ENCODE data around the gene GPR87.

GPR87 gene, protein sequence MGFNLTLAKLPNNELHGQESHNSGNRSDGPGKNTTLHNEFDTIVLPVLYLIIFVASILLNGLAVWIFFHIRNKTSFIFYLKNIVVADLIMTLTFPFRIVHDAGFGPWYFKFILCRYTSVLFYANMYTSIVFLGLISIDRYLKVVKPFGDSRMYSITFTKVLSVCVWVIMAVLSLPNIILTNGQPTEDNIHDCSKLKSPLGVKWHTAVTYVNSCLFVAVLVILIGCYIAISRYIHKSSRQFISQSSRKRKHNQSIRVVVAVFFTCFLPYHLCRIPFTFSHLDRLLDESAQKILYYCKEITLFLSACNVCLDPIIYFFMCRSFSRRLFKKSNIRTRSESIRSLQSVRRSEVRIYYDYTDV

DNA sequence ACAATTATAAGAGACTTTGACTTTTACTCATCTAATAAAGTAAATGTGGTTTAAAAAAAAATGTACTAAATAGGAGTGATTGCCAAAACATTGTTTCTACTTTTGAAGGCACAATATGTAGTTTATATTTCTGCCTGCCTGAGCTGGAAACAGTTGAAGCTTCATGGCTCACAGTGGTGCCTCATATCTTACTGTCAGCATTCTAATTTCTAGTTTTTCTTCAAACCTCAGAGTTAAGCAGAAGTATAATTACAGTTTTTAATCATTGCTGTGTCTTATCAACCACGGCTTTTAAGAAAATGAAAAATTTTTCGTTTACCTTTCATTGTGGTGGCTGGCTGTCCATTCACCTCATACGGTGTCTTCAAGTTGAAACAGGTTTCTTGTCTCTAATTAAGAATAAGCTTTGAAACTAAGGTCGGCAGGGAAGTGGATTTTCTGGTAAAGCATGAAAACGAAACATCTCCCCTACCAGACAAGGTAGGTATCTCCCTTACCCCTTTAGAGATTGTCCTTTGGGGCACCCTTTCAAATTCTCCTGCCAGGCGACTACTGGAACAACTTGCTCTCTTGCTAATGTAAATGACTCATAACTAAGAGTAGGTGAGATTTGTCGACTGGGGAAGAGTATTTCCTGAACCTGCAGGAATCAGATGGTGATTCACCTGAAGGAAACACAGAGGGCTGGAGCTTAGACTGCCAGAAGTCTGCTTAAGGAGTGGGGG, at the start of gene GPR87:
TSS of gene GPR87 (minus strand) at position 554 of the 725 bp plus-strand sequence. CDS start 16,720 bp downstream, outside the sequence.
- no peak for DNase-seq

DNA sequence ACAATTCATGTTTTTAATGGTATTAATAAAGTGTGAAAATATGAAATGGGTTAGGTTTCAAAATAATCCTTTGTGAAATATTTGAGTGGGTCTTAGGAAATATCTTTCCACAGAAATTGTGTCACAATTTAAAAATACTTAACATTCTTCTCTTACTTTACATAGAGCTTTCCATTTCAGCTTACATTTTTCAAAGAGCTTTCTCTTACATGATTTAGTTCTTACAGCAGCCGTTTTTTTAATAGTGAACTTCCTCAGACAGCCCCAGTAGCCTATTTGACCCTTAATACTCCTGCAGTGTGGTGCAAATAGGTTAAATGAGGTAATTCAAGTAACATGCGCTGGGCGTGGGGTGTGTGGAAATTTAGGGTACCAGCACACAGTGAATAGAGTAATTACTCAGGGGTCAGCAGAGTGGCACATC, 46.1 kb upstream of the GPR87 start:
- no peak for DNase-seq

DNA sequence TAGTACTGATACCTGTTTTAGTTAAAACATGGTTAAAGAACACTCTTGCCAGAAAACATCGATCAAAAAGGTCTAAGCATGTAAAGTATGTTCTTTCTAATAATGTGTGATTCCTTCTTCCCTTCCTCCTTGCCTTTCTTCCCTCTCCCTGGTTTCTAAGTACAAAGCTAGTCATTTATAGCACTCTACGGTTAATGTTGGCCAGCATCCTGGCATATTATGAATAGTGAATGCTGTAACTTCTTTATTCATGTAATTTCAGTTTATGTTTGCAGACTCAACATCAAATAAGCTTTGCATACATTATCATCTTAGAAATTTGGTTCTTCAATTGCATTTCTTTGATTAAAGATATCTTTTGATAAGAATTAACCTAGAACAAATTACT, 40.8 kb upstream of the GPR87 start:
- DNase-seq, result no peak

DNA sequence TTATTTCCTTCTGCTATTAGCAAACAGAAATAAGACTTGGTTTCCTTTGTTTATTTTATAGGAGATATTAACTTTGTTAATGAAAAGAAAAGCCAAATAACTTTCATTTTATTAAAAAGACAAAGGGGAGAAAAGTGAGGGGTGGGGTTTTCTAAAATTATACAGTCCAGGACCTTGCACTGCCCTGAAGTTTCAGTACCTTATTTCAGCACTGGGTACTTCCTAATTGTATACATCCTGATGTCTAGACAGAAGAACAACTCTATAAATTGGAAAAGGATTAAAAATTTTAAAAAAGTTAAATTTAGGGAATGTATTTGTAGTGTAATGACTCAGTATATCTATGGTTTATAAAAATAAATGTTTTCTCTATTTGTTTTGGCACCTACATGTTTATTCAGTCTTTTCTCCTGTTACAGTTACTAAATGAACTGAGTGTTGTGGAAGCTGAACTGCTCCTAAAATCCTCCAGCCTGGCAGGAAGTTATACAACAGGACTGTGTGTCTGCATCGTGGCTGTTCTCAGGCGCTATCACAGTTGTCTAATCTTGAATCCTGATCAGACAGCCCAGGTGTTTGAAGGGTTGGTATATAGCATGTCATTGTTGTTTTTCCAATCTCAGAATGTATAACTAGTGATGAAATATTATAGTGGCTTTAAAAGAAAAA, 40.3 kb upstream of the GPR87 start:
- no peak for DNase-seq

DNA sequence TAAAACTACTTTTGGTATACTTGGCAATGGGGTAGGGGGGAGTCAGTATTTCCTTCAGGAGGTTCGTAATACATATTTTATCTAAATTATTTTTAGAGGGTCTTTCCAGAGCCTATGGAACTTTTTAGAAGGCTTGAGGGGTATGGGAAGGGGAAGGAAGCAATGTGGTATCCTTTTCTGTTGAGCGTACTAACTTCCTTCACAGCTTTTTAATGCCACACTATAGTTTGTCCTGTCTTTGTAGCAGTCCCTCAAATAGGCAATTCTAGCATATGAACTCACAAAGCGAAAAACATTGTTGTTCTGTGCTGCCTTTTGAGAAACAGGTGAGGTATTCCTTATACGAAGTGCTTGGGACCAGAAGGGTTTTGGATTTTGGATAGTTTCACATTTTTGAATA, 35.0 kb upstream of the GPR87 start:
- no peak for DNase-seq

DNA sequence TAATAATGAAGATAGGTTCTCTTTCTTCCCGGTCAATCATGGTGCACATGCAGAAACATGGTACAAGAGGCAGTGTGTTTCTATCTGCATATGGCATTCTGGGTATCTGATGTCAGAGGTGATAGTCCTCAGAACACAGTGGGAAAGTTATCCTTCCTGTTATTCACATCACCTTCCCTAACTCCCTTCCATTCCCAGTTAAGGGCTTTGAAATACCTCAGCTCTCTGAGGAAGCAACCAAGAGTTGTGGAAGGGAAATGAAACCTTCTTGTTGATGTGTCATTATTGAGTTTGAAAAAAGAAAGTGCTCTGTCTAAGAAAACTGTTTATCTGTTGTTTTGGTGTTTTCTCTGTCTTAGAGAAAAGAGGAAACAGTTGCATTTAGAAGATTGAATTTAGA, 34.6 kb upstream of the GPR87 start:
- DNase-seq, result no peak

DNA sequence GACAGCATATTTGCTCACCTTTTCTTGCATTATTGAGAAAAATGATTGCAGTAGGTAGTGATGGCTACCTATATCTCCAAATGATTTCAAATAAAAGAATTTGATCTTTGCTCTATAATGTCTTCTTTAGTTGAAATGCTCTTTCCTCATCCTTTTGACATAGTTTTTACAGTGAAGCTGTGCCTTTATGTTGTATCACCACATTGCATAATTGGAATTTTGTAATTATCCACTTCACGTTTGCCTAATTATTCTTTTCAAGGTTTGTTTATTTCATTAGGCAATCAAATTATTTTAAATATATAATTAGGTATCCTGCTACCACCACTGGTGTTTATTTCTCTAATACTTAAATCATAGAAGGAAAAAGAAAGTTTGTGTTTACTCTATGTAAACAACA, 34.0 kb upstream of the GPR87 start:
- DNase-seq, result no peak

DNA sequence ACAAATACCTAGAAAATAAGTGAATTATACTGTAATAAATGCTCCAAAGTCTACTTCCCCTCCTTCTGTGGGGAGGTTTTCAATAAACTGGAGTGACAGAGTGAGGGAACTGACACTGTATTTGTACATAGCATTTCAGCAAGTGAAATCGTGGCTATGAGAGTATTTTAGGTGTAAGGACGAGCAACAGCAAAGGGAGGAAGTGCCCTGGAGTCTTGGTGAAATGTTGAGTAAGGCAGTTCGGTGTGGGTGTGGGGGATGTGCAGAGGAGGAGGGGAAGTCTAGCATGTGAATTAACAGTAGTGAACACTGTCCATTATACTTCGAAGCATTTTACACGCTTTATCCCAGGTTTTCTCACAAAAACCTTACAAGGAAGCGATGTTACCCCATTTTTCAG, 30.8 kb upstream of the GPR87 start:
- DNase-seq, result no peak

DNA sequence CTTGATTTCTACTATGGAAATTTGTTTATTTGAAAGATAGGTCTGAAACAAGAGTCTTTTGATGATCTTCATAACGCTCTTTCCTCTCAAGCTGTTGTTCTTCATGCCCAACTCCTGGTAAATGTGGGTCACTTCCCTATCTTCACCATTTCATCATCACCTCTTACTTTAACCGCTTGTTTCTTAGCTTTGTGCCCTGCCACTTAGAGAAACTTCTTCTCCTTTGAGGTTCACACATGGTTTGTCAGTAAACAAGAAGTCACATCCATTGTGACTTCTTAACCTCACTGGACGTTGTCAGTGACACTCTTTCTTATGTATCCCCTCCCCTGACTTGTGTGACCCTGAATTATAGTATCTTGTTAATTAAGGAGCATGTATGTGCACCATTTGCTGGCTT, 29.7 kb upstream of the GPR87 start:
- DNase-seq, result no peak

DNA sequence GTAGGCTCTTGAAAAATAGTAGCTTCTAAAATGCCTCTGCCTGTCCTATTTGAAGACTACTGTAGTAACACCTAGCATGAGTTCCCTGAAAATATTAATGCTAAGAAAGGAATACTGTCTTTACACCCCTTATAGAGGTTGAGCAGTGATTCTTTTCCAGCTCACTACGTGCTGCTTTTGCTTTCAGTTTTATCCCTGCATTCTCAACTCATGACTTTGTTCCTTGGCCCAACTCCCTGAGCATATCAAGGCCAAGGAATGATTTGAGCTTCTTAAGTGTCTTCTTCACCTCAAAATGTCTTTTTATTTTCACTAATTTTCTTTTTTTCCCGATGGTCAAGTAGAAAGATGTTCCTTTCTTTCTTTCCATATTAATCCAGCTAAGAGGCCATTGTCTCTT, 29.2 kb upstream of the GPR87 start:
- no peak for DNase-seq

DNA sequence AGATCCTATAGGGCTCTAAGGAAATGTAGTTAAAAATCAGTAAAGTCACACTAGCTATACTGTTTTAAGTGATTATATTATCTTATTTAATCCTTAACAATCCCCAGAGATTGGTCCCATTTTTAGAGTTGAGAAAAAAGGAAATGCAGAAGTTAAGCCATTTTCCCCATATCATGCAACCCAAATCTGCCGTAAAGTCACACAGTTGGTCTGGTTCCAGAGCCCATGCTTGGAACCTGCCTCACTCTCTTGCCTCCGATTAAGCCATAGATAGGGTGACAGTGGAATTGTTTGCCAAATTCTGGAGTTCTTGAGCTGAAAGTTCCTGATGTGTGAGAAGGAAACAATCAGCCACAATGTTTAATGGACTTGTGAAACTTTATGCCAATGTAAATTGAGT, 15.1 kb upstream of the GPR87 start:
- DNase-seq, result no peak

DNA sequence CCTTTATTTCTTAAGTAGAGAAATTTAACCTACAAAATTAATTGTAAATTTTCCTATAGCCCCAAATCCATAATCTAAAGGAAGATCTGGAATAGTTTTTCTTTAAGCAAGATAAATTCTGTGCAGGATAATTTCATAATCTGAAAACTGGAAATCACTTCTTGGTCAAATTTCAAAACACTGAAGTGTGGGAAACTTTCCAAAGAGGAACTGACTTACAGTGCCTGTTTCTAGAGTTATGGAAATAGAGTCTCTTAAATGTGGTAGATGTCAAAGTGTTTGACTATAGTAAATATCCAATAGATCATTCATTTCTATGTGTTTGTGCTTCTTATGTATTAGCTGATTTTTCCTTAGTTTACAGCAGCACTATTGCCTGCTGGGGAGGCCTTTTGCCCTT, 14.3 kb upstream of the GPR87 start:
- no peak for DNase-seq

DNA sequence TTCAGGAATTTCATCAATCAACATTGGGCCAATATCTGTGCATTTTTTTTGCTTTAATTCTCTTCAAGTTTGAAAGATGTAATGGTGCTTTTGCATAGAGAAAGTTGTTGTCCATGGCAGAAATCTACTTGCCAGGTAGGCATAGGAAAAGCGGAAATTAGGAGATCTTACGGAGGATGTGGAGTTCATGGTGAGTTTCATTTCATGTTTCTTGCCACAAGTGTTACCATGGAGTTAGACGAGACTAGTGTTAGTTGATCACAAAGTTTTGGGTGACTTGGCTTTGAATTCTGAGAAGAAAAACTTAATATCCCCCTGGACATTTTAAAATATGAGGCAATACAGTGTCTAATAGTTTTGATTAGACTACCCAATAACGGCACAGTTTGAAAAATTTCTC, 13.8 kb upstream of the GPR87 start:
- DNase-seq, result no peak

DNA sequence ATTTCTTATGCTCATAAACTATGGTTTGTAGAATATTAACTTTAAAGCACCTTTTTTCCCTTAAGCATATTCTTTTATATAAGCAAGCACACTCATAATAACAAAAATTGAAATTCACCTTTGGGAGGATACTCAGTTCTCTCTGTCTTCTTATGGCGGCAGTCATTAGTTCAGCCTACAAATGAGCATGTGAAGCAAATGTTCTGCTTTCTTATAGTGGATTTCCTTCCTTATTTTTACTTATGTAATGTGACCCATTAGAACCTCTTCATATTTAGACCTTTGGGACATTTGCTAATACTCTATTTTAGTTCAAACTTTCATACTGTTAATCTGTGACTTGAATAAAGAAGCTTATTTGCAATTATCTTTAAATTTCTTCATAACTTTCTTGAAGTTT, 12.7 kb upstream of the GPR87 start, which contains the start of gene P2RY13:
TSS of gene P2RY13 (minus strand) at position 187 of the 400 bp plus-strand sequence. CDS start at position 166, 21 bp downstream.
- DNase-seq, result no peak

DNA sequence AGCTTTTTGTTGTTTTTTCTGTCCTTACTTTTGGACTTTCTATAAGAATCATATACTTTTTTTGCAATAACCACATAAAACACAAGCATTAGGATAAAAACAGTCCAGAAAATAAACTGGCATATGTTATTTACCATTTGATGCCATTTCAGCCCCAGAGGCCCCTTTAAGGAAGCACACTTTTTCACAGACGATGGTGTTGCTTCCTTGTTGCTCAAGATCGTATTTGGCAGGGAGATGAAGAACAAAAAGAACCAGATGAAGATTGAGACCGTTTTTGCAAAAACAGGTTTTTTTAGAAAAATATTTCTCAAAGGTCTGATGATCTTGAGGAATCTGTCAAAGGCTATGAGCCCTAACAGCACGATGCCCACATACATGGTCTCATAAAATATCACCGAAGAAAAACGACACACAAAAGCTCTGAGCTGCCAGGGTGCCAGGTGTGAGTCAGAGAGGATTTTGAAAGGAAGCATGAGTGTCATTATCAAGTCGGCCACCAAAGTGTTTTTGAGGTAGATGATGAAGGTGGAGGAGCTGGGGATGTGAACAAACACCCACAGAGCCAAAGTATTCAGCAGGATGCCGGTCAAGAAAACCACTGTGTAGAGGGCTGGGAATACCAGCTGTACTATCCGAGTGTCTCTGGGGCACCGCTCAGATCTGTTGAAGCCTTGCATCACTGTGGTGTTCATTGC, 11.8 kb upstream of the GPR87 start:
- DNase-seq, result peak; percentile 19

DNA sequence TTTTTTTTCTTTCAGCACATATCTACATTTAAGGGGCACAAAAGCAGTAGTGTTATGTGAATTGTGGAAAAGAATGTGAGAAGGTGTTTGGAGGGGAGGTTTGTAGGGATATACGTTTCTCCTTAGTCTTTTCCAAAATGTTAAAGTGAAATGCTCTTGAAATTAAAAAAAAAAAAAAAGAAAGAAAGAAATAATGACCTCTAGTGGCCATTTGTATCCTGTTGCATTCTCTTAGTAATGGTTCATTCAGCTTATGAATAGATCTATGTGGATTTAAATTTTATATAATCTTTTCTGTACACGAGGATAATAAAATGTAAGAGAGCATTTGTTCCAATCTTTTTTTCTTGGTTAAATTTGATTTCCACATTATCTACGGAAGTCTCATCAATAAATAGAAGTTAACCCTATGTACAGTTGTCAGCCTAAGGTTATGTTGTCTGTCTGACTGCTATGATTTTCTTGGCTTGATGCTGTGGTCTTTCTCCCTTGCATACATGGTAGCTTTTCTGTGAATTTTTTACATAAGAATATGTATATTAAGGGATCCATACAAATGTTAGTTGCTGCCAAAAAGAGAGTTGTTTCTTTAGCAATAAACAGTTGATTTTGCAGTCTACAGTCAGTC, 11.1 kb upstream of the GPR87 start:
- DNase-seq, result no peak

DNA sequence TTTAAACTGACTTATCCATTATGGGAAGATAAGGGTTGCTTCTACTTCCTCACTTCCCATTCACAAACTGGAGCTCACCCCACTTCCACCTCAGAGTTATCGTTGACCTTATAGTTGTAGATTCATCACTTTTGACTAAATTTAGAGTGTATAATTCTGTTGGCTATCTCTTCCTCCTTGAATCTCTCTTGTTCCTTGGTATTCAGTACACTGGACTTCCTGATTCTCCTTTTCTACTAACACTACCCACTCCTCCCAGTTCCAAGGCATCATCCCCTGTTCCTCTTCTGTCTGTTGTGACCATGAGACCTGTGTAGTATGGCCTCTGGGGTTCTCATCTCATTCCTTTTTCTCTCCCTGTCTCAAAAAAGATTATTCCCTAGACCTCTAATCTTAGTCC, 5.9 kb upstream of the GPR87 start:
- no peak for DNase-seq

DNA sequence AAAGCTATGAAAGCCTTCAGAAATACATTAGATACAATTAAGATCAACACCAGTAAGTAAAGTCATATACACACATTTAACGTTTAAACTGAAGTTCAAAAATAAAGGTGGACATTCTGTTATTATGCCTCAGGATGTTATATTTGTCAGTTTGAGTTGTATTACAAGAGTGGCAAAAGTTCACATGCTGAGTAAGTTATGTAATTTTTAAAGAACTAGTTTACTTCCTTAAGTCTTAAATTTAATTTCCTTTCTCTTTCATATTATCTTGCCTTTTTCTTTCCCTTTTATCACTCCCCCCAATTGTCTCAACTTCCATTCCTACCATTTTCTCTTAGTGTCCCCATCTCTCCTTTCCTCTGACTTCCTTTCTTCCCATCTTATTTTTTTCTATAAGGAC, 4.9 kb upstream of the GPR87 start:
- no peak for DNase-seq

DNA sequence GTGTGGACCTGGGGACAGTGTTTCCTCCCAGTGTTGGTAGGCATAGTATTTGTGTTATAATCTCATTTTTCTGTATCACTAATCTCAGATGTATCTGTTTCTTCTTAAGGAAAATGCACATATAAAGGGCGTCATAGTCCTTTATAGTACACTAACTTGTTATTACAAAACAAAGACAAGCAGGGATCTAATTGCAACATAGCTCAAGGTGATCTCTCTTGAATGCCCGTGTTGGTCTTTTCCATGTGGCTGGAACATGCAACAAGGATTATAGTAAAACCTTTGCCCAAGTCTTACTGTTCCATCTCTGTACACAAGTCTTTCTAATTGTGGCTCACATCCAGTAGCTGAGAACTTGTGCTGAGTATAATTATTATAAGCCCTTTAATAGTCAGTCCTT, 3.5 kb upstream of the GPR87 start:
- DNase-seq, result no peak

DNA sequence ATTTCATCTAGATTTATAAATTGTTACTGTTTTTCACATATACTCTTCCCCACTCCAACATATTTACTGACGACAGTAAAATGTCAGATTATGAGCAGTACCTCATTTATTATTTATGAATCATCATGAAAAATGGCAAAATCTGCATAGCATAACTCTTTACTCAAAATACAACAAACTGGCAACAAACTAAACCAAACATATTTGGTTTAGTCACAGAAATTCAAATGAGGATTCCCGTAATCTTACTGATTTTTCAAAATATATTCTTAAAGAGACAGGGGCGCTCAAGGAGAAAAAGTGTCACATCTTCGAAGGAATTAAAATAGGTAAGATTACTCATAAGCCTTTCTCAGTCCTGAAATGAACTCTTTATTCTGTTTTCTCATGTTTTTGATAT, 3.0 kb upstream of the GPR87 start:
- no peak for DNase-seq

DNA sequence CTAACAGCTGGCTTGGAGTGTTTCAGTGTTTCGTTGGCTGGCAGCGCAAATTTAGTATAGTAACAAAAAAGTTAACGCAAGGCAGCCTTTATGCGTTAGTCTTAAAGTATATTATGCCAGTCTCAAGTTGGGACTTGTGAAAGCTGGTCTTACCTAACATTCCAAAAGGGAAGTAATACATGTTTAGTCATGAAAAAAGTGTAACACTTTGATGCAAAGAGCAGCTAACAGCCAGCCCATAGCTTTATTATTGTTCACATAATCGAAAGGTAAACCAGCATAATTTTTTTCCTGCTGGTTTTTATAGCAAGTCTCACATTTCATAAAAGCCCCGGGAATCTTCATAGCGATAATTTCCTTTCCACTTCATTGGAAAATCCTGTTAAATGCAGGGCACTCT, 2.4 kb upstream of the GPR87 start:
- DNase-seq, result no peak

DNA sequence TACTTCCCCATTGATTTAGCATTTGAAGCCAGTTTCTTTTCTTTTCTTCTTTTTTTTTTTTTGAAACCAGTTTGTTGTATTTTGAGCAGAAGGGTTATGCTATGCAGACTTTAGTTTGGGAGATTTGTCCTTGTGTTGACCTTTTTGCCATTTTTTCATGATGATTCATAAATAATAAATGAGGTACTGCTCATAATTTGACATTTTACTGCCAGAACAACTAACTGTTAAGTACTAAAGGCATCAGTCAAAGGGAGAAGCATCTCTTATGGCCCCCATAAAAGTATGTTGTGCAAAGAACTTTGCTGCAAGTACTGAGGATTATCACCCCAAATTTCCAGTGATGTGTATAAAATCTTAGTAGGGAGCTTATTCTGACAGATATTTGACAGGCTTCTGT, 1.7 kb upstream of the GPR87 start:
- DNase-seq, result no peak

DNA sequence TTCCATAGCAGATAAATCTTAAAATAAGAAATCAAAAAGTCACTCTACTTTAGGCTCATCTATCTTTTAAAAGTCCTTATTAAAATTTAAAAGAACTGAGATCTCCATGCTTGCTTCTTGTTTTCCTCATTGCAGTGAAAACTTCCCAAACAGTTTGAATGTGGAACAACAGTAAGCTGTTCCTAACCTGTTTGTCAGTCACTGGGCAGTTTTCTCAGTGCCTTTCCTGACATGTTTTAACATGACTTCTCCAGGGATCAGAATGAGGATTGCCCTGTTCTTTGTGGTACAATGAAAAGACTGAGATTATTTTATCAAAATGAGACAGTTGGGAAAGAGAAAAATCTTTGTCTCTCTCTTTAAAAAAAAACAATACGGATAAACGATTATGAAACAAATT, 774 bp downstream of the GPR87 start:
- no peak for DNase-seq
